Dermis microvascular lymphatic vessel endothelial cell (primary cell): ENCODE data around the gene MRPS9. TPM values are rescaled to one million over a fixed set of nuclear protein-coding genes. Genes with fewer than 3 reads are reported as not detected.

Experiments
- total RNA-seq: library from RNA; depleted of rRNA; stranded (reverse); fragments of >200 nt; gene quantifications from 2 replicates; pipeline ENCODE4 v1.2.1, GENCODE V29; 2014

MRPS9 gene
- total RNA-seq, 1 donor from 2014 or later = 18.7 TPM

Other genes with a start within 250 kb of the MRPS9 start
- not detected in 2 replicates for gene POU3F3, start 184.0 kb upstream of the MRPS9 start, total RNA-seq
- gene GPR45, start 203.7 kb downstream of the MRPS9 start, total RNA-seq = not detected in 2 replicates